ENCODE data around the gene PFKM. TPM values are rescaled to one million over a fixed set of nuclear protein-coding genes. Genes with fewer than 3 reads are reported as not detected.
"Not testable (repeated sequence)": the region's sequence is repeated elsewhere in the genome, so short reads cannot be mapped to it uniquely, and the experiment has no call there.

The PFKM gene
- total and polyA plus RNA-seq, 3 donors from 2014 or later, result 99.6 to 190 (median 104) TPM

DNA sequence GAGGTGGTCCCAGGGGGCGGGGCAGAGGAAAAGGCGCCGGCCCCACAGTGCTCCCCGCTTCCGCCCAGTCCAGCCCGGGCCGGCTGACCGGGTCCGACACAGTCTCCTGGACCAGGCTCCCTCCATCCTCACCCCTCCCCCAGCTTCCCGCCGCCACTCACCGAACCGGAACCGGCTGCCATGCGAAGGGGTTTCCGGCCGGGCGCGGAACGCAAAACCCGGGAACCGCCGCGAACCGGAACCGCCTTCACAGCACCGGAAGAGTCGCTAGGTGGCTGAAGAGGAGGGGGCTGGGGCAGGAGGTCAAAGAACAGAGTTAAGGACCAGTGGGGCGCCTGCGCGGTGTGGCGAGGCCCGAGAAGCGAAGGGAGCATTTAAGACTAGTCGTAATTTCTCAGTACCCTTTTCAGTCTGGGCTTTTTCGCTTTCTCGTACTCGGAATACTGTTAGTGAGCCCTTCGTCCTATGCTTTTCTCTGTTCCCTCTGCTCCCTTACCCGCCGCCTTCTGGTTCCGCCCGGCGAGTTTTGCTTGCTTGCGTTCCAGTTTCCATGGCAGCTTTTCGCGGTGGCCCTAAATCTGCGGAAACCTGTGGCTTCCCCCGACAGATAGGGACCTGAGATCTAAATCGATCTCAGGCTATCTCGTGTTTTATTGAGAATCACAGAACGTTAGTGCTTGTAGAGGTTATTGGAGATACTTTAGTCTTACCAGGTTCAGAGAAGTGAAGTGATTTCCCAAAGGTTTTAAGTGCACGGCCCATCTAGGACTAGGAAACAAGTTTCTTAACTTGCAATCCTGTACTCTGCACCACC lies 13.1 kb upstream of the PFKM start, which contains the start of gene SENP1:
SENP1 (minus strand) TSS at position 213 of the 814 bp plus-strand sequence. CDS start 4,607 bp downstream, outside the sequence.
- intact Hi-C loops (cut with DNase I; ENCODE audit: low total_unique reads), result no loop called here
- H3K27me3 ChIP-seq, result no peaks in the 10 kb centered on the region
- H3K4me3 ChIP-seq, result peak within 1 kb of the TSS; percentile 87 to 97
- 0 to 1% methylated on average over 23 to 51 of the region's 53 CpGs for WGBS, 2 donors
- no peak for TF ChIP-seq POLR2A (IDR thresholded peaks at IDR 0.05)
- TF ChIP-seq, protein P1, sequence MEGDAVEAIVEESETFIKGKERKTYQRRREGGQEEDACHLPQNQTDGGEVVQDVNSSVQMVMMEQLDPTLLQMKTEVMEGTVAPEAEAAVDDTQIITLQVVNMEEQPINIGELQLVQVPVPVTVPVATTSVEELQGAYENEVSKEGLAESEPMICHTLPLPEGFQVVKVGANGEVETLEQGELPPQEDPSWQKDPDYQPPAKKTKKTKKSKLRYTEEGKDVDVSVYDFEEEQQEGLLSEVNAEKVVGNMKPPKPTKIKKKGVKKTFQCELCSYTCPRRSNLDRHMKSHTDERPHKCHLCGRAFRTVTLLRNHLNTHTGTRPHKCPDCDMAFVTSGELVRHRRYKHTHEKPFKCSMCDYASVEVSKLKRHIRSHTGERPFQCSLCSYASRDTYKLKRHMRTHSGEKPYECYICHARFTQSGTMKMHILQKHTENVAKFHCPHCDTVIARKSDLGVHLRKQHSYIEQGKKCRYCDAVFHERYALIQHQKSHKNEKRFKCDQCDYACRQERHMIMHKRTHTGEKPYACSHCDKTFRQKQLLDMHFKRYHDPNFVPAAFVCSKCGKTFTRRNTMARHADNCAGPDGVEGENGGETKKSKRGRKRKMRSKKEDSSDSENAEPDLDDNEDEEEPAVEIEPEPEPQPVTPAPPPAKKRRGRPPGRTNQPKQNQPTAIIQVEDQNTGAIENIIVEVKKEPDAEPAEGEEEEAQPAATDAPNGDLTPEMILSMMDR (IDR thresholded peaks at IDR 0.05), result peak in 1 of 3 experiments; percentile 50
- H3K4me1 ChIP-seq, result peaks cover 15% of the 10 kb centered on the region
- peak within 1 kb of the TSS; percentile 88 to 96 for H3K27ac ChIP-seq
- no peaks in the 10 kb centered on the region for H3K9me3 ChIP-seq
- no peaks in the 10 kb centered on the region for H3K36me3 ChIP-seq (ENCODE audit: low read depth, missing control alignments)
- DNase-seq, result peak; percentile 92

DNA sequence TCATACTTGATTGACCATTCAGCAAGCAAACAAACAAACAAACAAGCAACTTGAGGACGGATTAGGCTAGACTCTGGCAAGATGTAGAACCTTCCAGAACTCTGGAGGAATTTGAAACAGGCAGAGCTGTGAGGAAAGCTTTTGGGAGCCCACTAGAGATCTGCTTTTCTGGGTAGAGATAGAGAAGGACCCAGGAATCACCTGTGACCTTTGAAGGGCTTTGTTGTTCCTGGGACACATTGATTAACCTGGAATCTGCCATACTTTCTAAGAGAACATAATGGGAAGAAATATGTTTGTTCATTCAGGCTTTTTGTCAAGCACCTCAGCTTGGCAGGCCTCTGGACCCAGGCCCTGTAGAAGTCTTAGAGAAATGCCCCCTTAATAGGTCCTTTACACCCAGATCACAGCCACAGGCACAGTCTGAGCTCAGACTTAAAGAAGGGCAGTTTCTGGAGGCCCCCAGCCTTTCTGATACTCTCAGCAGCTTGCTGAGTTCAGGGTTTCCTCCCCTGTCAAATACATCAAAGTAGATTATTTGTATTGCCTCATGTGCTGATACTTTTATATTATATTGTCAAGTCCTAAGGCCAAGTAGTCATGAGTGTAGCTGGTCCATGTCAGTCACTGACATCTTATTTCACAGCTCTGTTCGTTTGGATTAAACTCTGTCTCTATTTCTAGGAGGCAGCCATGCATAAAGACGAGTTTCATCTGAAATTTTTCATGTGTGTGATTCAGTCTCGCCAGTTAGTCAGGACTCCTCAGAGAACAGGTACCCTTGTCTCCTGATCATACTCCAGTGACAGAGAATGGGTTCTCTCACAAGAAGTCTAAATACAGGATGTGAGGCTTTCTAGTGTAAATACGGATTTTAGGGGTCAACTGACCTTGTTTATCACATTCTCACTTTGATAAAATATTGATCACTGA lies 12.2 kb upstream of the PFKM start:
- peak overlapping the region; percentile 88 to 96 for H3K27ac ChIP-seq
- 45 to 62% methylated on average over 5 of the region's 5 CpGs for WGBS, 2 donors
- H3K27me3 ChIP-seq, result no peaks in the 10 kb centered on the region
- no peak for DNase-seq
- TF ChIP-seq, protein P1 (IDR thresholded peaks at IDR 0.05), result no peak
- TF ChIP-seq POLR2A (IDR thresholded peaks at IDR 0.05), result no peak
- peak overlapping the region; percentile 87 to 97 for H3K4me3 ChIP-seq
- no peaks in the 10 kb centered on the region for H3K9me3 ChIP-seq
- H3K36me3 ChIP-seq (ENCODE audit: low read depth, missing control alignments), result no peaks in the 10 kb centered on the region
- peaks cover 15% of the 10 kb centered on the region for H3K4me1 ChIP-seq
- intact Hi-C loops (cut with DNase I; ENCODE audit: low total_unique reads), result no loop called here

DNA sequence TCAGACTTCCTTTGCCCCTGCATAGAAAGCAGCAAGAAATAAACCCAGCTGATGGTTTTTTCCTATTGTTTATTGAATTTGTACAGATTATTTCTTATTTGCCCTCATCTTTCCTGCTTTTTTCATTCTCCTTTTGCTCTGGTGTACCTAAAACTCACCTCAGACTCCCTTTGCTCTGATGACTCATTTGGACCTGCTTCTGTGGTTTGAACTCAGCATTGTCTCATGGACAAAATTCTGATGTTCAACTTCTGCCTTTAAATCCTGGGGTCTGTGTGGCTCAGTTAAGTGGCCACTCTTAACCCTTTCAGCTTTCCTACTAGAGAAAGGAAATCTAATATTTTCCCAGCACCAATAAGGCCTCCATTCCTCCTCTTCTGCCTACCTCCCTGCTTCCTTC lies 9.7 kb upstream of the PFKM start:
- no peaks in the 10 kb centered on the region for H3K9me3 ChIP-seq
- no peaks in the 10 kb centered on the region for H3K36me3 ChIP-seq (ENCODE audit: low read depth, missing control alignments)
- no peaks in the 10 kb centered on the region for H3K27me3 ChIP-seq
- intact Hi-C loops (cut with DNase I; ENCODE audit: low total_unique reads), result no loop called here
- DNase-seq, result no peak
- no peak overlapping the region for H3K4me3 ChIP-seq
- peaks cover 13% of the 10 kb centered on the region for H3K4me1 ChIP-seq
- TF ChIP-seq POLR2A (IDR thresholded peaks at IDR 0.05), result no peak
- TF ChIP-seq, protein P1 (IDR thresholded peaks at IDR 0.05), result no peak
- no peak overlapping the region for H3K27ac ChIP-seq

DNA sequence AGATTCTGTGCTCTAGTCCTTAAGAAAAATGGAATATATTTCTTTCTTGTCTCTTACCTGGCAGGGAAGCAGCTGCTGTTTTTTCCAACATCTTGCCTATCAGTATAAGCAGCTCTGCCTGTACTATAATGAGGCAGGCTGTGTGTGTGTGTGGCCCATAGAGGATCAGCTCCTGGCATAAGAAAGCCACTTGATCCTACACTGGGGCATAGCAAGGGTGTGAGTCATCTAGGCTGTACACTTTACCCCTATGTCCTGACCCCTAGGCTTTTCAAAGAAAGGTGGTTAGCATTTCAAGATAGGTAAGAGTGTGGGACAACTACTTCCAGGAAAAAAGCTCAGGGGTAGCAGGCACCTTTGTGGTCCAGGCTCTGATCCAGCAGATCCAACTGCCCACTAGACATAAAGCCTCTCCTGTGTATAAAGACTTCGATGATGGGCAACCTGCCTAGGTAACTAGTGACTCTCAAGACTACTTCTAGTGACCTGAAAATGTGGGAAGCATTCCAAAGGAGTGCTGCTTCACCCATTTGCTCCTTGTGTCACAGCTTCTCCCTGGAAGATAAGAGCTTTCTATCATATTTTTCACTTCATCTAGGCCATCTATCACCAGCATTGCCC lies 8.4 kb upstream of the PFKM start:
- Histone ChIP-seq H3K4me1 (peaks cover 8% of the 10 kb centered on the region), H3K27me3 (no peaks in the 10 kb centered on the region), H3K36me3 (ENCODE audit: low read depth, missing control alignments) (no peaks in the 10 kb centered on the region), H3K27ac (no peak overlapping the region), H3K4me3 (no peak overlapping the region), H3K9me3 (no peaks in the 10 kb centered on the region)
- TF ChIP-seq POLR2A (IDR thresholded peaks at IDR 0.05), result no peak
- TF ChIP-seq, protein P1 (IDR thresholded peaks at IDR 0.05), result no peak
- intact Hi-C loops (cut with DNase I; ENCODE audit: low total_unique reads), result no loop called here
- WGBS, 2 donors, result 75 to 85% methylated on average over 1 of the region's 1 CpG
- DNase-seq, result no peak

DNA sequence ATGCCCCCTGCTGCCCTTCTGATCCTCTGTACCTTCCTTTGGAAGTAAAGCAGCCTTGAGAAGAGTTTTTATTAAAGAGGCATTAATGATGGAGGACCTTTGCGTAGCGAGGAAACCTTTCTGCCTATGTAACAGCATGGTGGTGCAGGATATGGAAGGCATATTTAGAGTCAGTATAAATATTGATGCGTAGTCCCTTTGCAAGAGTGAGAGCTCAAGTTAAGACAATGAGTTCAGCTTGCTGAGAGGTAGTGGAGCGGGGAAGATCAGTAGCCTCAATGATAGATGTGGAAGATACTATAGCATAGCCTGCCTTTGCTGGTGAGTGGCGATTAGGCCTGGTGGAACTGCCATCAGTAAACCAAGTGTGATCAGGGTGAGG lies 7.9 kb upstream of the PFKM start:
- H3K36me3 ChIP-seq (ENCODE audit: low read depth, missing control alignments); H3K27ac ChIP-seq; intact Hi-C loops (cut with DNase I; ENCODE audit: low total_unique reads); H3K4me3 ChIP-seq; H3K9me3 ChIP-seq; H3K27me3 ChIP-seq; DNase-seq; H3K4me1 ChIP-seq: not testable (repeated sequence)
- 95% methylated on average over 5 of the region's 5 CpGs for WGBS, 2 donors

Data from testis (tissue), 3 donors.